RCC 7860 (cell line): ENCODE results near the gene IL12RB1.
"Not testable (repeated sequence)": the region's sequence is repeated elsewhere in the genome, so short reads cannot be mapped to it uniquely, and the experiment has no call there.

Source experiments
- DNase-seq: peaks from one replicate; pipeline ENCODE4 v3.0.0-alpha.2; 2015; ENCODE audit warnings: low spot score
- FAIRE-seq: peaks from 2 replicates; lab custom pipeline; 2012; peaks lifted over from hg19 to GRCh38; lab: Jason Lieb, UNC

Gene IL12RB1

DNA sequence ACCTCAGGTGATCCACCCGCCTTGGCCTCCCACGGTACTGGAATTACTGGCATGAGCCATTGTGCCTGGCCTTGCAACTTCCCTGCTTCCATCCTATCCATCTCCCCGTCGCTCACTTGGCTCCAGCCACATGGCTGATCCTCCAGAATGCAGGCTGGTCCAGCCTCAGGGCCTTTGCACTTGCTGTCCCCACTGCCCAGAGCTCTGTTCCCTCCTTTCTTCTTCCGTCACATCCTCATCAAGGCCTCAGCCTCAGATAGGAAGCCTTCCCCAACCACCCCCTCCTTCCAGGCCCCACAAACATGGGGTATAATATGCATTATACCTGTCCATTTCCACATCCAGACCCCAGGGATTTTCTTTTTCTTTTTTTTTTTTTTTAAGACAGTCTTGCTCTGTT is 27.1 kb upstream of the IL12RB1 start:
- DNase-seq, result no peak
- no peak for FAIRE-seq

DNA sequence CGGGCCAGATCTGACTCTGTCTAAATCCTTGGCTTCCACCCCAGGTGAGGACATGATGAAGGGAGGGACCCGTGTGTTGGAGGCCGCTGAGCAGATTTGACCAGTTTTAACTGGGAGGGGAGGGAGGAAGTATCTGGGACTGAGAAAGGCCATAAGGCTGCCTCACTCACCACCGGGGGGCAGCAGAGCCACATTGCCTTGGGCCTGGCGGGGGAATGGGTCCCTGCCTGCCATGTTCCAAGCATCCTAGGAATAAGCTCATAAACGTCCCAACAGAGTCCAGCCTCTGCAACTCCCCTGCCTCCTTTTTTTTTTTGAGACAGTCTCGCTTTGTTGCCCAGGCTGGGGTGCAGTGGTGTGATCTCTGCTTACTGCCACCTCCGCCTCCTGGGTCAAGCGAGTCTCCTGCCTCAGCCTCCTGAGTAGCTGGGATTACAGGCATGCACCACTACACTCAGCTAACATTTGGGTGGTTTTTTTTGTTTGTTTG is 26.3 kb upstream of the IL12RB1 start:
- no peak for FAIRE-seq
- DNase-seq, result peak; percentile 51

- no peak for DNase-seq
- no peak for FAIRE-seq
These were observed 24.0 kb upstream of the IL12RB1 start for GRCh38 chr19:18110609-18111232.

DNA sequence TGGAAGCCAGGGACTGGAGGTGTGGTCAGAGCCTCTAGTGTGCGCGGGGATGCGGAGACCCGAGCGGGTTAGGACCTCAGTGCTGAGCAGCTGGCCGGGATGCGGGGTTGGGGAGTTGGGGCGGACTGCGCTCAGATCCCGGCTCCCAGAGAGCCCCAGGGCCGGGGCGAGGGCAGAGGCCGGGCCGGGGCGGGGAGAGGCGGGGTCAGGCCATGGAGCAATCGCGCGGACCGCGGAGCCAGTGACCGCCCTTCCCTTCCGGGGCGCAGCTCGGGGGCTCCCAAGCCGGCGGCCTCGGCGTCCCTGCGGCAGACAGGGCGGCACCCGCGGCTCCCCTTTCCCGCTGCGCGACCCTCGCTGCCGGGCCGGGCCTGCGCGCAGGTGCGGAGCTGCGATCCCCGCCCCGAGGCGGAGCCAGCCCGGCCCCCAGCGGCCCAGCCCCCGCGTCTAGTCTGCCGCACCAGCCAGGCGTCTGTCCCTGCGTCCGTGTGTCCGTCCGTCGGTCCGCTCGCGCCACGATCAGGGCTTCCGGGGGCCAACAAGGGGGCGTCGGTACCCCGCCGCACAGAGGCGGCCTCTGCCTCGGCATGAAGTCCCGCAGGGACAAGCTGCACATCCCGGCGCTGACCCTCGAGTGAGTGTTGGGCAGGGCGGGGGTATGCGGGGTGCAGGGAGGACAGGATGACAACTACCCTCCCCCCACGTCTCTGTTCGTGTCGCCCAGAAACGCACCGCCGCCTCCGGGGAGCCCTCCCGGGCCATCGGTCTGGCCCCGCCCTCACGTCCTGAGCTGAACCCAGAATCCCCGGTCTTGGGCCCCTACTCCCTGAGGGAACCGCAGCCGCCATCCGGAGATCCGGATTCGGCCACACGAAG is 23.2 kb upstream of the IL12RB1 start:
- DNase-seq (no peak), FAIRE-seq (no peak)

DNA sequence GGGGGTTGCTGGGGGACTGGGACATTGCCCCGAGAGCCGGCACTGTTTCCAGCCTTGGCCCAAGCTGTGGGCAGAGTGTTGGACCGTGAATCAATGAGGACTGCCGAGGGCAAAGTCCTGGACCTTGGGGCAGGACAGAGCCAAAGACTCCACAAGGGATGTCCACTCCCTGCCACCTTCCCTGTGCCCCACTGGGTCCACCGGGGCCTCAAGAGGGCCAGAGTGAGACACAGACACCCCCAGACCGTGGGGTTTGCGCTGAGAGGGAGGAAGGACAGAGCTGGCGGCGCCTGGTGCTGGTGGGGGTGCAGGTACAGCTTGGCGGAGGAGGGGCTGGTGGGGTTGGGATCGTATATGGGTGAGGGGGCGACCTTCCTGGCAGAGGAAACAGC is 22.6 kb upstream of the IL12RB1 start:
- no peak for DNase-seq

GRCh38 chr19:18108897-18109296 is 22.2 kb upstream of the IL12RB1 start:
- DNase-seq, result no peak
- no peak for FAIRE-seq

More for the DNA sequence above, 22.6 kb upstream of the IL12RB1 start:
- no peak for FAIRE-seq

DNA sequence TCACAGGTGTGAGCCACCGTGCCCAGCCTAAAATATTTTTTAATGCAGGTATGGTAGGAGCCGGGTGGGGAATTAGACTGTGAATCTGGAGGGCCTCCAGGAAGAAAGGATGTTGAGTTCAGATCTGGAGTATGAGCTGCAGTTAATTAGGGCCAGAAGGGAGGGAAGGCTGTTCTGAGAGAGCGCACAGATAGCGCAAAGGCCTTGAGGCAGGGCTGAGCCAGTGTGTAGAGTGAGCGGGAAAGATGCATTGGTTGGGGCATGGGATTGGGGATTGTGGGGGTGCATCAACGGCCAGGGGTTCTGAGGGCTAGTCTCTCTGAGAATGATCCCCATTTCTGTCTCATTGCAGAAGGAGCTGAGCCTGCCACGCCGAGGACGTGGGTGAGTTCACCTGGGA is 20.5 kb upstream of the IL12RB1 start:
- no peak for FAIRE-seq
- DNase-seq, result no peak

DNA sequence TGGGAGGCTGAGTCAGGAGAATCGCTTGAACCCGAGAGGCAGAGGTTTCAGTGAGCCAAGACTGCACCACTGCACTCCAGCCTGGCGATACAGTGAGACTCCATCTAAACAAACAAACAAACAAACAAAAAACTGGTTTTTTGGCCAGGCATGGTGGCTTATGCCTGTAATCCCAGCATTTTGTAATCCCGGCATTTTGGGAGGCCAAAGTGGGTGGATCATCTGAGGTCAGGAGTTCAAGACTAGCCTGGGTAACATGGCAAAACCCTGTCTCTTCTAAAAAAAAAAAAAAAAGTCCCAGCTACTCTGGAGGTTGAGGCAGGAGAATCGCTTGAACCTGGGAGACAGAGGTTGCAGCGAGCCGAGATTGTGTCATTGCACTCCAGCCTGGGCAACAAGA is 18.5 kb upstream of the IL12RB1 start:
- not testable (repeated sequence) for FAIRE-seq, DNase-seq

- FAIRE-seq, result no peak
These were observed 18.0 kb upstream of the IL12RB1 start for GRCh38 chr19:18104793-18105131.

DNA sequence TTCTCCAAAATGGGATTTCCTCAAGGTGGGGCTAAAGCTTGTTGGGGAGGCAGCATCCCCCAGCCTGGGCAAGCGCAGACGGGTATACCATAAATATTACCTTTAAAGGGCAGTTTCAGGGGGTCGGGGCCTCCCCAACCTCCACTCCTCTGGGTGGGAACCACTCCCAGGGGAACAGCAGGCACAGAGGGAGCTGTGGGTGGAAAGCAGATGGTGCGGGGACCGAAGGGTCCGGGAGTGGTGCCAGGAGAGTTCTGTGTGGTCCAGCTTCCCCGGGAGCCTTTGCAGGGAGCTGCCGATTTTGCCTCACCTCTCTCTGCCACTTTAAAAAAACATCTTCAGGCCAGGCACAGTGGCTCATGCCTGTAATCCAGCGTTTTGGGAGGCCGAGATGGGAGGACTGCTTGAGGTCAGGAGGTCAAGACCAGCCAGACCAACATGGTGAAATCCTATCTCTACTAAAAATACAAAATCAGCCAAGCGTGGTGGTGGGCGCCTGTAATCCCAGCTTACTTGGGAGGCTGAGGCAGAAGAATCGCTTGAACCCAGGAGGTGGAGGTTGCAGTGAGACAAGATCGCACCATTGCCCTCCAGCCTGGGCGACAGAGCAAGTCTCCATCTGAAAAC is 16.3 kb upstream of the IL12RB1 start:
- FAIRE-seq, result no peak

More at GRCh38 chr19:18104793-18105131, 18.0 kb upstream of the IL12RB1 start:
- DNase-seq, result no peak

GRCh38 chr19:18101268-18101667 is 14.5 kb upstream of the IL12RB1 start:
- FAIRE-seq (no peak), DNase-seq (no peak)

More for the DNA sequence above, 16.3 kb upstream of the IL12RB1 start:
- DNase-seq, result no peak

DNA sequence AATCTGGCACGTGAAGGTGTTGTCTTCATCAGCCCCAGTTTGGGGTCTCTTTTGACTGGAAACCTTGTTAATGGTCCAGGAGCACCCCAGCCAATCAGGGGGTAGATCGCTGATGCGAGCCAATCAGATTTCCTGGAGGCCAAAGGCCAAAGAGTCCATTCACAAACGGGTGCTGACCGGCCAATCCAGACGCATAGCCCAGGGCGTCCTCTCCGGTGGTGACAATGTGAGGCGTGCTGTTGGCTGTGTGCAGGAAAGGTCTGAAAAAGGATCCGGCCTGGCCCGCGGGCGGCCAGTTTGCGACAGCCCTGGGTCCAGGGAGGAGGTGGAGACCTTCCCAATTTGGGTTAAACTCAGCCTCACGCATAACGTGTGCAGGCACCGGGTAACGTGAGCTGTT is 14.0 kb upstream of the IL12RB1 start:
- DNase-seq (no peak), FAIRE-seq (no peak)

- no peak for FAIRE-seq
These were observed 12.9 kb upstream of the IL12RB1 start for GRCh38 chr19:18099623-18099995.

GRCh38 chr19:18098891-18099622 is 12.3 kb upstream of the IL12RB1 start:
- DNase-seq (no peak), FAIRE-seq (no peak)

More at GRCh38 chr19:18099623-18099995, 12.9 kb upstream of the IL12RB1 start:
- no peak for DNase-seq

DNA sequence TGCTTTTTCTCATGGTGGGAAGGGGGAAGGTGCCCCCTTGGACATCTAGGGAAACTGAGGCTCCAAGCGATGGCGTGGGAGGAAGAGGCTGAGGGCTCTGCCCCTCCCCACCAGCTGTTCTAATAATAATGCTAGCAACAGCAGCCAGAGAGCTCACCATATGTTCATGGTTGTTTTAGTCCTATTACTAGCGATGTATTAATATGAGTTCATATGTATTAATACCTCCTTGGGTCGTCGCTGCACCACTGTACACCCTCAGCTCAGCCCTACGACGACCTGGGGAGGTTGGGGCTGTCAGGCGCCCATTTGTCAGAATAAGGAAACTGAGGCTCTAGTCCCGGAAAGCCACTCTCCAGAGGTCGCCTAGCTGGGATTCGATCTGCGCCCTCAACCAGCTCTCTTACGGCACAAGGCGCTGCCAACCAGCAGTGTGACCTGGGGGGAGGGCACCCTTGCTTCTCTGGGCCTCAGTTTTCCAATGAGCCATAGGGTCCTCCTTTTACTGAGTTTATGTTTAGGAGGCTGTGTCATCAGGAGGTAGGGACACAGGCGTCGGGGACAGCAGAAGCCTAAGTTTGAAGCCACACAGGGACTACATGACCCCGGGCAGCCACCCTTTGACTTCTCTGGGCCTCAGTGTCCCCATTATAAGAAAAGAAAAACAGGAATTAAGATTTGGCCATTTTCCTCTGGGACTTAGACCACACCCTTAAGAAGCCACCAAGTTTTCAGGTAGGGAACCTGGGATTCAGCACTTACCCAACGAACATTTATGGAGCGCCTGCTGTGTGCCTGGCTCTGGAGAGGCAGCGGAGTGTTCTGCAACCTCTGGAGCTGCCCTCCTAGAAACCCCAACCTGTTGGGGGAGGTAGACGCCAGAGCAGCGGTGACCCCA is 11.5 kb upstream of the IL12RB1 start:
- no peak for DNase-seq
- FAIRE-seq, result no peak

DNA sequence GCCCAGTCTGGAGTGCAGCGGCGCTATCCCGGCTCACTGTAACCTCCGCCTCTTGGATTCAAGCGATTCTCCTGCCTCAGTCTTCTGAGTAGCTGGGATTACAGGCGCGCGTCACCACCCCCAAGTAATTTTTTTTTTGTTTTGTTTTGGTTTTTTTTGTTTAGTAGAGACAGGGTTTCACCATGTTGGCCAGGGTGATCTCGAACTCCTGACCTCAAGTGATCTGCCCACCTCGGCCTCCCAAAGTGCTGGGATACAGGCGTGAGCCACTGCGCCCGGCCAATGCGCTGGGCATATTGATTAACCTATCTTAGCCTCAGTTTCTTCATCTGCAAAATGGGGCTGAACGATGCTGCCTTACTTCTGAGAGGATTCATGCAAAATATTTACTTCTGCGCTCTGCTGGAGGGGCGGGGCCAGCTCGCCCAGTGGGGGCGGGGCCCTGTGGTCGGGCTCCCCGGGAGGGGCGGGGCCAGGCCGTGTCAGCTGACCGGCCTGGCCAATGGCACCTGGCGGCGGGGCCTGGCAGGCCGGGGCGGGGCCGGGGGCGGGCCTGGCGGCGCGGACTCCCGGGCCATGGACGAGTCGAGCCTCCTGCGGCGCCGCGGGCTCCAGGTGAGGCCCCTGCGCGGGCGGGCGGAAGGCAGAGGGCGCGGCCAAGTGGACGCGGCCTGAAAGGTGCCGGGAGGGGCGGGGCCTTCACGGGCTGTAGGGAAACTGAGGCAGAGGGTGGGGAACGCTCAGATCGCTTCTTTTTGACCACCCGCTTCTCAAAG is 10.7 kb upstream of the IL12RB1 start, which contains the start of gene MAST3:
Gene MAST3 (plus strand): TSS at position 562 of the 776 bp plus-strand sequence. CDS start 15 bp downstream, at position 577.
- no peak for FAIRE-seq
- peak; percentile 29 for DNase-seq

- FAIRE-seq, result no peak
These were observed 9.5 kb upstream of the IL12RB1 start for GRCh38 chr19:18096258-18096657.

DNA sequence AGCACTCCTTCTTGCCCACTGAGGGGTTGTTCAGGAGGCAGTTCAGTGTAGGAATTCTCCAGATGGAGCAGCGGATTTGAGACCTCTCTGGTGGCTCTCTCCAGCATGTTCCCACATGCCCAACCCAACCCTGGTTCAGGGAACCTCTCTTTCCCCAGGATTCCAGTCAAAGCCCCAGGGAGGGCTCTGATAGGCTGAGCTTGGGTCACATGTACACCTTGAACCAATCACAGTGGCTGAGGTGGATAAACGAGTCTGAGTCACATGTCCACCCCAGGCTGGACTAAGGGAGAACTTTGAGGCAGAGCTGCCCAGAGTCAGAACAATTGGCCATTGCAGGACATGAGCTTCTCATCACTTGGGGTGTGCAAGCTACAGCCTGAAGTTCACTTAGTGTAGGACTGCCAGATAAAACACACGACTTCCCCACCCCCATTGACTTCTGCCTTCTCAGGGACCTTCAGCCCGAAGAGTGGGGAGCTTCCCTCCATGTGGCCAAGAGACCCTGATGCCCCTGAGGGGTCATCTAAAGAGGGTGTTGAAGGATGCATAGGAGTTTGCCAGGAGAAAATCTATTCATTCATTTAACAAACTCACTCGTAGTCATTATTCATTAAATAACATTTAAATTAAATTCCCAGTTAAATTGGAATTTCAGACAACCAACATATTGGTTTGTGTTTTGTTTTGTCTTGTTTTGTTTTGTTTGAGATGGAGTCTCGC is 6.9 kb upstream of the IL12RB1 start:
- no peak for DNase-seq
- FAIRE-seq, result no peak

More at GRCh38 chr19:18096258-18096657, 9.5 kb upstream of the IL12RB1 start:
- DNase-seq, result no peak
